Natural killer cell (primary cell): Measurements from ENCODE around the gene KRT5. TPM values are rescaled to one million over a fixed set of nuclear protein-coding genes. Genes with fewer than 3 reads are reported as not detected.

Experiments used
- ATAC-seq, 3 donors: fragments of 150-1000 bp in 2 of 3; fragments of 200-7000 bp in 1 of 3; cut with Tn5 transposase; 1 replicate in 1 of 3; 2 replicates in 2 of 3; pipeline ENCODE4 v1.10.0; 2021; ENCODE audit warnings: mild to moderate bottlenecking in 2 of 3, moderate library complexity in 2 of 3
- DNase-seq, 2 donors: peaks; one replicate each; pipeline versions ENCODE4 v3.0.0 to v3.0.0-alpha.2; 2013 to 2021; ENCODE audit warnings: mixed read lengths in 1 of 2
- H3K27ac ChIP-seq: one replicate; pipeline ENCODE4 v1.5.1; 2013; ENCODE audit warnings: mild to moderate bottlenecking, low read length
- H3K27me3 ChIP-seq: one replicate; pipeline ENCODE4 v1.6.1; 2013; ENCODE audit warnings: low read length; ENCODE audit not compliant: control insufficient read depth, insufficient read depth
- H3K36me3 ChIP-seq: one replicate; pipeline ENCODE4 v1.6.1; 2013; ENCODE audit warnings: low read length; ENCODE audit not compliant: control insufficient read depth, insufficient read depth
- H3K4me1 ChIP-seq: one replicate; pipeline ENCODE4 v1.6.1; 2013; ENCODE audit warnings: low read length; ENCODE audit not compliant: control insufficient read depth, insufficient read depth
- H3K4me3 ChIP-seq: one replicate; pipeline ENCODE4 v1.5.1; 2013; ENCODE audit warnings: low read length
- H3K9me3 ChIP-seq: one replicate; pipeline ENCODE4 v1.6.1; 2013; ENCODE audit warnings: low read length; ENCODE audit not compliant: control insufficient read depth, insufficient read depth
- H3K27ac Mint-ChIP-seq, 2 donors: one replicate each; pipeline ENCODE4 v1.8.0; 2022; ENCODE audit warnings: mild to moderate bottlenecking in 2 of 2, mixed read lengths in 2 of 2, moderate library complexity in 1 of 2
- H3K27me3 Mint-ChIP-seq, 2 donors: one replicate each; pipeline ENCODE4 v1.8.0; 2022; ENCODE audit warnings: low read depth in 2 of 2, mixed read lengths in 2 of 2
- H3K36me3 Mint-ChIP-seq: one replicate; pipeline ENCODE4 v1.8.0; 2022; ENCODE audit warnings: mixed read lengths
- H3K4me1 Mint-ChIP-seq, 2 donors: one replicate each; pipeline ENCODE4 v1.8.0; 2022; ENCODE audit warnings: mixed read lengths in 2 of 2
- H3K4me3 Mint-ChIP-seq: one replicate; pipeline ENCODE4 v1.8.0; 2022; ENCODE audit warnings: mild to moderate bottlenecking, moderate library complexity, mixed read lengths
- H3K9me3 Mint-ChIP-seq, 2 donors: one replicate each; pipeline ENCODE4 v1.8.0; 2022; ENCODE audit warnings: mixed read lengths in 2 of 2
- WGBS: methylation state at CpG from one replicate; pipeline ENCODE4 v1.1.7; 2013; ENCODE audit warnings: missing lambda C conversion rate; ENCODE audit not compliant: insufficient coverage; 5-methylcytosine and 5-hydroxymethylcytosine counted together
- intact Hi-C: fragments of 100-400 bp; cut with micrococcal nuclease; formaldehyde crosslinking; loops from one replicate; pipeline ENCODE4 v1.14.2; 2022
- total RNA-seq, 4 donors: library from RNA; stranded (reverse); fragments of 120-200 nt in 1 of 4; gene quantifications; one replicate each; pipeline versions ENCODE4 v1.2.3 to v1.2.4, GENCODE V29; 2013 to 2022
- TF ChIP-seq, protein P1 (sequence below): fragments of 200-600 bp; IDR thresholded peaks from one replicate; pipeline ENCODE4 v1.8.0; 2022; ENCODE audit warnings: antibody characterized with exemption

KRT5 gene
- total RNA-seq, 3 donors from 2014 or later (not counting 1 experiment from before 2014, with no cell fraction given), result 0.40 to 0.70 TPM; not detected in 1

DNA sequence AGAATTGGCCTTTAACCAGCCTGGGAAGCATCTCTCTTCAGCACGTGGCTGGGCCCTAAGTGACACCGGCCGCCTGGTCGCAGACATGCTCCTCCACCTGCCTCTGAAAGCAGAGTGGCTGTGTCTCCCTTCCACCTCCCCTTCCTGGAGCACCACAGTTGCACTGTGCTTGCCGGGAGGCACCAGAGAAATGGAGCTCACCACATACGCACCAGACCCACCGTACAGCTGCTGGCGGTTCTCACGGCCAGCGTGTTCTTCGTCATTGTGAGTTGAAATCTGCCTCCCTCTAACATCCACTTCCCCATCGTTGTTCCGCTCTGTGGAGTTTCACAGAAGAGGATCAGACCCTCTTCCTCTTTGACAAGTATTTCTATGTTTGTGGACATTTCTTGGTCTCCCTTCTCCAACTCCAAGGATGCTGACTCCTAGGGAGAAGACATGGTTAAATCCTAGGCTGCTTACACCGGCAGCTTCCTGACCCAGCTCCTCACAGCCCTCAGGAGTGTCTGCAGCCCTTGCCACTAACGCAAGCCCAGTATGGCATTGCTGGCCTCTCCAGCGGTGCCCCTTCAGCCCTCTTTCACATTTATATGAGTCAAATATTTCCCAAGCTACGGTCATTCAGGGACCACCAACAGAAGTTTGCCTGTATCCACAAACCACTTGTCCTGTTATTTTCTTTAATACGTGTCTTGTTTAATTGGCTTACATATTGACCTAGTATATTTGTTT, 11.5 kb upstream of the KRT5 start:
- Histone ChIP-seq H3K27me3 (no peaks in the 10 kb centered on the region), H3K4me3 (no peak overlapping the region), H3K27ac (no peak overlapping the region), H3K4me1 (peaks cover 13% of the 10 kb centered on the region), H3K36me3 (no peaks in the 10 kb centered on the region), H3K9me3 (no peaks in the 10 kb centered on the region)
- Mint-ChIP-seq H3K4me1 (peaks cover 26 to 35% of the 10 kb centered on the region in 2 donors), H3K27me3 (peaks cover 3 to 10% of the 10 kb centered on the region in 2 donors), H3K27ac (no peak overlapping the region), H3K9me3 (no peaks in the 10 kb centered on the region), H3K36me3 (no peaks in the 10 kb centered on the region), H3K4me3 (no peak overlapping the region)
- WGBS, result 68% methylated on average over 17 of the region's 18 CpGs
- ATAC-seq, result no peak
- intact Hi-C loops, result no loop called here
- TF ChIP-seq, protein P1, sequence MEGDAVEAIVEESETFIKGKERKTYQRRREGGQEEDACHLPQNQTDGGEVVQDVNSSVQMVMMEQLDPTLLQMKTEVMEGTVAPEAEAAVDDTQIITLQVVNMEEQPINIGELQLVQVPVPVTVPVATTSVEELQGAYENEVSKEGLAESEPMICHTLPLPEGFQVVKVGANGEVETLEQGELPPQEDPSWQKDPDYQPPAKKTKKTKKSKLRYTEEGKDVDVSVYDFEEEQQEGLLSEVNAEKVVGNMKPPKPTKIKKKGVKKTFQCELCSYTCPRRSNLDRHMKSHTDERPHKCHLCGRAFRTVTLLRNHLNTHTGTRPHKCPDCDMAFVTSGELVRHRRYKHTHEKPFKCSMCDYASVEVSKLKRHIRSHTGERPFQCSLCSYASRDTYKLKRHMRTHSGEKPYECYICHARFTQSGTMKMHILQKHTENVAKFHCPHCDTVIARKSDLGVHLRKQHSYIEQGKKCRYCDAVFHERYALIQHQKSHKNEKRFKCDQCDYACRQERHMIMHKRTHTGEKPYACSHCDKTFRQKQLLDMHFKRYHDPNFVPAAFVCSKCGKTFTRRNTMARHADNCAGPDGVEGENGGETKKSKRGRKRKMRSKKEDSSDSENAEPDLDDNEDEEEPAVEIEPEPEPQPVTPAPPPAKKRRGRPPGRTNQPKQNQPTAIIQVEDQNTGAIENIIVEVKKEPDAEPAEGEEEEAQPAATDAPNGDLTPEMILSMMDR, result no peak
- DNase-seq, result no peak

DNA sequence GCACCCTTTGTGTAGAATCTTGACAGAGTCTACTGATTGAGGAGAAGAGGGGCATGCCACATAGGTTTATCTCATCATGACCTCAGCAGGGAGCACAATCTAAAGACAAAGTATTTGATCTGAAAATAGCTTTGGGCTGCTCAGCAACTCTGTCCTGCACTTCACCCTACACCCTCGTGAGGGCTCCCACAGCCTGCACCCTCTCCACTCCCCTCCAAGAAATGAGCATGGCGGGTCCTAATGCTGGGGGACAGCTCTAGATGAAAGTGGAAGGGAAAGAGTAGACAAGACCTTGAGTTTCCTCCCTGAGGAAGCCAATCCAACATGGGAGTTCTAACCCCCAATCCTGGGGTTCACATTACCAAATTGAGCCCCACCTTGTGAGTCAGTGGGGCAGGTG, 10.7 kb upstream of the KRT5 start:
- peaks cover 21% of the 10 kb centered on the region for H3K4me1 ChIP-seq
- H3K4me3 ChIP-seq, result no peak overlapping the region
- no peak for ATAC-seq
- no peaks in the 10 kb centered on the region for H3K27me3 ChIP-seq
- no peak for DNase-seq
- peaks cover 31 to 43% of the 10 kb centered on the region in 2 donors for H3K4me1 Mint-ChIP-seq
- H3K36me3 Mint-ChIP-seq, result no peaks in the 10 kb centered on the region
- TF ChIP-seq, protein P1, result no peak
- no peaks in the 10 kb centered on the region for H3K9me3 ChIP-seq
- H3K27ac Mint-ChIP-seq, result no peak overlapping the region
- no peak overlapping the region for H3K27ac ChIP-seq
- no peaks in the 10 kb centered on the region for H3K36me3 ChIP-seq
- no peak overlapping the region for H3K4me3 Mint-ChIP-seq
- no peaks in the 10 kb centered on the region for H3K9me3 Mint-ChIP-seq
- intact Hi-C loops, result no loop called here
- 50% methylated on average over 1 of the region's 2 CpGs for WGBS
- H3K27me3 Mint-ChIP-seq, result peaks cover 3 to 10% of the 10 kb centered on the region in 2 donors

DNA sequence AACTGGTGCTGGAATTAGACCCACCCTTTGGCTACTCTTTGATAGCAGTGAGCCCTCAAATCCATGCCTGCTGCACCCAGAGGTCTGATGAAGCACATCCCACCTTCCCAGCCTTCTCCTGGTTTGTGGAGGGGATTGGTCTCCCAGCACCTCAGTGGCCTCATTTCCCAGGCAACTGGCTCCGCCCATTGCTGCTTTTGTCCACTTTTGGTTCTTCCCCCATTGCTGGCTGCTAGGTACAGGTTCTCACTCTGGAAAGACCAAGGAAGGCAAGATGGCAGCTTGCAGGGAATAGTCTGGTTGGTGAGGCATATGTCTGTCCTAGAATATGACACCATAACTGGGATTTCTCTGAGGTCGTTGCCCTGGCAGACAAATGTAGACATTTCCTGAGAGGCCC, 10.2 kb upstream of the KRT5 start:
- H3K9me3 Mint-ChIP-seq, result no peaks in the 10 kb centered on the region

More for the DNA sequence above, 10.2 kb upstream of the KRT5 start:
- Mint-ChIP-seq H3K27ac (no peak overlapping the region), H3K36me3 (no peaks in the 10 kb centered on the region), H3K27me3 (peaks cover 3 to 10% of the 10 kb centered on the region in 2 donors), H3K4me3 (no peak overlapping the region), H3K4me1 (peaks cover 35 to 48% of the 10 kb centered on the region in 2 donors)
- Histone ChIP-seq H3K27me3 (no peaks in the 10 kb centered on the region), H3K4me1 (peaks cover 26% of the 10 kb centered on the region), H3K36me3 (no peaks in the 10 kb centered on the region), H3K4me3 (no peak overlapping the region), H3K27ac (no peak overlapping the region), H3K9me3 (no peaks in the 10 kb centered on the region)
- intact Hi-C loops, result no loop called here
- 71% methylated on average over 2 of the region's 2 CpGs for WGBS
- TF ChIP-seq, protein P1, result no peak
- no peak for ATAC-seq
- no peak for DNase-seq
